Large intestine (tissue), 3 donors: Measurements from ENCODE around the gene FBXL12. TPM values are rescaled to one million over a fixed set of nuclear protein-coding genes. Genes with fewer than 3 reads are reported as not detected.
"Not testable (repeated sequence)": the region's sequence is repeated elsewhere in the genome, so short reads cannot be mapped to it uniquely, and the experiment has no call there.

Source experiments
- DNase-seq, 2 donors: peaks; one replicate each; pipeline versions ENCODE4 v3.0.0 to v3.0.0-alpha.2; 2013
- H3K27ac ChIP-seq: one replicate; pipeline ENCODE4 v1.5.1; 2013; ENCODE audit warnings: low read length
- H3K27me3 ChIP-seq: 2 replicates; pipeline ENCODE4 v1.6.1; 2013; ENCODE audit warnings: low read length; ENCODE audit not compliant: control insufficient read depth, insufficient read depth
- H3K36me3 ChIP-seq: 2 replicates; pipeline ENCODE4 v1.6.1; 2013; ENCODE audit warnings: low read length; ENCODE audit not compliant: control insufficient read depth, insufficient read depth
- H3K4me1 ChIP-seq: one replicate; pipeline ENCODE4 v1.6.1; 2013; ENCODE audit warnings: low read length; ENCODE audit not compliant: control insufficient read depth, insufficient read depth
- H3K4me3 ChIP-seq: one replicate; pipeline ENCODE4 v1.5.1; 2013; ENCODE audit warnings: low read length
- H3K9me3 ChIP-seq: one replicate; pipeline ENCODE4 v1.6.1; 2013; ENCODE audit warnings: mild to moderate bottlenecking, low read depth, low read length, moderate library complexity; ENCODE audit not compliant: control insufficient read depth
- WGBS: methylation state at CpG from one replicate; pipeline ENCODE4 v1.1.5; 2013; ENCODE audit warnings: low lambda C conversion rate; ENCODE audit not compliant: insufficient coverage; 5-methylcytosine and 5-hydroxymethylcytosine counted together
- polyA plus RNA-seq: library from polyadenylated mRNA; unstranded; fragments of 120-200 nt; gene quantifications from one replicate; pipeline ENCODE4 v1.2.1, GENCODE V29; 2013

The FBXL12 gene
- polyA plus RNA-seq, 1 donor = 39.2 TPM

DNA sequence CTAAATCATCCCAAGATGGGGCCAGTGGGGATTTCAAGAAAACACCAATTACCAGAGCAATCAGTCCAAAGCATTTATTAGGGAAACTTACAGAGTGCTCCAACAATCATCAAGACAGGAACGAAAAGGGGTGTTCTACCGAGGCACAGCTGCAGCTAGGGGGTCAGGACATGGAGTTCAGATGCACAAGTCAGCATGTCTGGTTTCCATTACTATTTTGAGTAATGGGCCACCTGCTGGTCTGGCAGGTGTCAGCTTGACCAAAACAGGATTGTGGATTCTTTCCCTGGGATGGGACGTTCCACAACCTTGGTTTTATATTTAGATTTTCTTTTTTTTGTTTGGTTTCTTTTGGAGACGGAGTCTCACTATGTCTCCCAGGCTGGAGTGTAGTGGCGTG, 4.9 kb upstream of the FBXL12 start:
- WGBS = no CpG with 5 or more reads among the region's 5 CpGs

DNA sequence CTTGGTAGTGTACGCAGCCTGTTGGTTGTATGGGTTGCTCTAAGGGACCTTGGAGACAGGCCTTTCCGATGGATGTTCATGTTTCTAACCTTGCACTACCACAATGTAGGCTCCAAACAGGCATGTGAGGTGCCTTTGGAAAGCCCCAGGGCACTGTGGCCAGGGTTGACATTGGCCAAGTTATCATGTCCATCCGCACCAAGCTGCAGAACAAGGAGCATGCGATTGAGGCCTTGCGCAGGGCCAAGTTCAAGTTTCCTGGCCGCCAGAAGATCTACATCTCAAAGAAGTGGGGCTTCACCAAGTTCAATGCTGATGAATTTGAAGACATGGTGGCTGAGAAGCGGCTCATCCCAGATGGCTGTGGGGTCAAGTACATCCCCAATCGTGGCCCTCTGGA, 1.2 kb upstream of the FBXL12 start:
- not testable (repeated sequence) for H3K27me3 ChIP-seq, DNase-seq, H3K36me3 ChIP-seq, H3K9me3 ChIP-seq
- Histone ChIP-seq H3K27ac (peak overlapping the region; percentile 84), H3K4me3 (peak overlapping the region; percentile 10), H3K4me1 (peaks cover 12% of the 10 kb centered on the region)
- no CpG with 5 or more reads among the region's 8 CpGs for WGBS

More for the DNA sequence above, 4.9 kb upstream of the FBXL12 start:
- Histone ChIP-seq H3K4me3 (no peak overlapping the region), H3K27me3 (no peaks in the 10 kb centered on the region), H3K36me3 (peaks cover 4% of the 10 kb centered on the region), H3K9me3 (no peaks in the 10 kb centered on the region), H3K27ac (no peak overlapping the region), H3K4me1 (peaks cover 18% of the 10 kb centered on the region)
- no peak for DNase-seq

DNA sequence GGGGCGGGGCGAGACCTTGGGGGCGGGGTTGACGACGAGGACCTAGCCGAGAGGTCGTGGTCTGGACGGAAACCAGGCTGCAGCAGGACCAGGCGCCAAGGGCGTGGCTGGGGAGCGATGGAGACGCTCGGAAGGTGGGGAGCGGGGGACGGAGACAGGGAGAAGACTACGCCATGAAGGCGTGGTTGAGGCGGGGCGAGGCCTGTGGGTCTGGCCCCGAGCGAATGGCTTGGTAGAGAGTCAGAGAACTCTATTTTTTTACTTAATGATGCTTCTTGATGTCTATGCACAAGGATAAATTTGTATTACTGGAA, 674 bp upstream of the FBXL12 start:
- Histone ChIP-seq H3K27ac (peak overlapping the region; percentile 84), H3K4me3 (peak overlapping the region; percentile 10), H3K27me3 (no peaks in the 10 kb centered on the region), H3K36me3 (peaks cover 3% of the 10 kb centered on the region), H3K9me3 (no peaks in the 10 kb centered on the region), H3K4me1 (peaks cover 12% of the 10 kb centered on the region)
- no peak for DNase-seq
- no CpG with 5 or more reads among the region's 21 CpGs for WGBS

DNA sequence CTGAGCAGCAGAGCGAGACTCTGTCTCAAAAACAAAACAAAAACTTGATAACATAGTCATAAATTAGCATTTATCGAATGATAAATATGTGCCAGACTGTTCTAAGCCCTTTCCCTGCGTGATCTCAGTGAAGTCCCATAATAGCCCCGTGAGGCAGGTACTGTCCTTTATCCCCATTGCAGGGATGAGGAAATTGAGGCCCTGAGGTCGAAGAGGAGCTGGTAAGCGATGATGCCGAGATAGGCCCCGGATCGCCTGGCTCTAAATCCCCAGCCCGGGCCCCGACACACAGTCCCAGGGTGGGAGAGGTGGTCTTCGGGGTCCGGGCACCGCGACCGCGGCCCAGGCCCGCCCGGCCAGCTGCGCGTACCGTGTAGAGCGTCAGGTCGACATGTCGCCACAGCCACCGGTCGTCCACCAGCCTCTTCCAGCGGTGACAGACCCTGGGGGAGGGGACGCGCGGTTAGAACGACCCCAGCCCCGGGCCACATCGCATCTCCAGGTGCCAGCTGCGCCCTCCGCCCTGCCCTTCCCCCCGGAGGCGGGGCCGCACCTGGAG, 625 bp downstream of the FBXL12 start:
- H3K4me1 ChIP-seq = peaks cover 12% of the 10 kb centered on the region
- no CpG with 5 or more reads among the region's 39 CpGs for WGBS
- no peak for DNase-seq
- no peaks in the 10 kb centered on the region for H3K27me3 ChIP-seq
- H3K4me3 ChIP-seq = peak overlapping the region; percentile 93
- H3K9me3 ChIP-seq = peaks cover 3% of the 10 kb centered on the region
- H3K36me3 ChIP-seq = no peaks in the 10 kb centered on the region
- H3K27ac ChIP-seq = peak overlapping the region; percentile 96

DNA sequence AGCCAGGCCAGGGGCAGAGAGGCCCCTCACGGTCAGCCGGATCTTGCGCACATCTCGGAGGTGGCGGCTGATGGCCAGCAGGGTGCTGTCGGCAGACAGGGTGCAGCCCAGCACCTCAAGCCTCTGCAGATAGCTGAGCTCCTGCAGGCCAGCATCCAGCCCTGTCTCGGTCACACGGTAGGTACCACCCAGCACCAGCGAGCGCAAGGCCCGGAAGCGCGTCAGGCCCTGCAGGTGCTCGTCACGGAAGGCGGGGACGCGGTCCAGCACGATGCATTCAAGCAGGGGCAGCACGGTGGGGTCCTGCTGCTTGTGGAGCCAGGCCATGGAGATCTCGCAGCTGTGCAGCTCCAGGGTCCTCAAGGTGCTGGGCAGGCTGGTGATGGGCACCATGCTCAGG, 7.7 kb downstream of the FBXL12 start:
- WGBS = no CpG with 5 or more reads among the region's 21 CpGs
- no peak overlapping the region for H3K27ac ChIP-seq
- no peaks in the 10 kb centered on the region for H3K27me3 ChIP-seq
- H3K4me3 ChIP-seq = no peak overlapping the region
- H3K36me3 ChIP-seq = peaks cover 39% of the 10 kb centered on the region
- H3K4me1 ChIP-seq = no peaks in the 10 kb centered on the region
- DNase-seq = no peak
- H3K9me3 ChIP-seq = peaks cover 3% of the 10 kb centered on the region

DNA sequence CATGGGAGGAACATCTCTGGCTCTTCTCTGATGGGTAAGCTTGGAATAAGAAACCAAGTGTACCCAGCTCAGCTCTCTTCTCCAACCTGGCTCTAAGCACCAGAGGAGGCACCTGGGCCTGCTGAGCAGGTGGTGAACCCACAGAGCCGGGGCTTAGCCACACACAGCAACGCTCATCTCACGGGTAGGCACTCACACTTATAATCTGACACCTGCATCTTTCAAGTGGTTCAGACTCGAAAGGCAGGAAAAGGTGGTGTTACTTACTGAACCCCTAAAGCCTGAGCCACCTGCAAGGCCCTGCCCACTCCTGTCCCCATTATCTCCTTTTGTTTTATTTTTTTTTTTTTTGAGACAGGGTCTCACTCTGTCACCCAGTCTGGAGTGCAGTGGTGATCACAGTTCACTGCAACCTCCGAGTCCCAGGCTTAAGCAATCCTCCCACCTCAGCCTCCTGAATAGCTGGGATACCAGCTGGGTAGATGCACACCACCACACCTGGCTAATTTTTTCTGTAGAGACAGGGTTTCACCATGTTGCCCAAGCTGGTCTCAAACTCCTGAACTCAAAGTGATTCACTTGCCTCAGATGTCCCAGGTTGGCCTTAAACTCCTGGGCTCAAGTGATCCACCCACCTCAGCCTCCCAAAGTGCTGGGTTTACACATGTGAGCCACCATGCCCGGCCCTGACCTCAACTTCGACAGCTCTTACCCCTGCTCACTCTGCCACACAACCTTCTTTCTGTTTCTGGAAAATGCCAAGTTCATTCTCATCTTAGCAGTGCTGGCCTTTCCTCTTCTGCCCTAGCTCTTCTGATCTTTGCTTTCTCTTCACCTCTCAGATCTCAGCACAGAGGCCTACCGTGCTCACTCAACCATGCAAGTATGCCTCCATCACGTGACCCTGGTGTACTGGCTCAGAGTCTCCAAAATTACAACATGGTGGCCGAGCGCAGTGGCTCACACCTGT, 9.7 kb downstream of the FBXL12 start:
- no peak overlapping the region for H3K4me3 ChIP-seq
- no CpG with 5 or more reads among the region's 11 CpGs for WGBS
- no peak overlapping the region for H3K27ac ChIP-seq
- no peak for DNase-seq
- H3K36me3 ChIP-seq = peaks cover 47% of the 10 kb centered on the region
- H3K9me3 ChIP-seq = peaks cover under 1% of the 10 kb centered on the region
- no peaks in the 10 kb centered on the region for H3K4me1 ChIP-seq
- H3K27me3 ChIP-seq = no peaks in the 10 kb centered on the region

DNA sequence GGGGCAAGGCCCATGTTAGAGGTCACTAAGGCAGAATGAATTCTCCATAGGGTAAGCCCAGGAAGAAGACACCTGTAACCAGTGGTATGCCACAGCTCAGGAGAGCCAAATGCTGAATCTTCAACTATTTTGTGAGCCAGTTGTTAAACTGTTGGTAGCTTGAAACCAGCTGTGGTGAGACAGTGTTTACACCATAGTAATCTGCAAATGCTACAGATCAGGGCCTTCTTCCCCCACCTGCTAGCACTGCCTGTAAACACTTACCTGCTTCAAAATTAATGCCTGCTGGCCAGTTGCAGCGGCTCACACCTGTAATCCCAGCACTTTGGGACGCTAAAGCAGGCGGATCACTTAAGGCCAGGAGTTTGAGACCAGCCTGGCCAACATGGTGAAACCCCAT, 12.1 kb downstream of the FBXL12 start:
- Histone ChIP-seq H3K36me3 (peaks cover 45% of the 10 kb centered on the region), H3K9me3 (no peaks in the 10 kb centered on the region), H3K27ac (no peak overlapping the region), H3K4me3 (no peak overlapping the region), H3K27me3 (no peaks in the 10 kb centered on the region), H3K4me1 (no peaks in the 10 kb centered on the region)
- no CpG with 5 or more reads among the region's 3 CpGs for WGBS
- DNase-seq = no peak

DNA sequence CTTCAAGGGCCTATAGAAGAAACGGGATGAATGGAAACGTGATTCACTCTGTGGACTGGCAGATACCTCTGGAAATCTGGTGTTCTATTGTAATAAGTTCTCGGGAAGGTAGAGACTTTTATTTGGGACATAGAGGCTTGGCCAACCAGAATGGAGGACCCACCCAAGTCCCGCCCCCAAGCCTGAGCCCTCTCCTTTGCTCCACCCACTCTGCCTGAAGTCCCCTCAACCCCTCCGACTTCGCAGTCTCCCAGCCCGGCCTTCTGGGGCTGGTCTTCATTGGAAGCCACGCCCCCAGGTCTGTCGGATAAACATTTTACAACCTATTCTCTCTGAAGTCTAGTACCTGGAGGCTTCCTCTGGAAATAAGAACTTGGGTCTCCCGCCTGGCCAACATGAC, 16.9 kb downstream of the FBXL12 start:
- Histone ChIP-seq H3K27ac (no peak overlapping the region), H3K4me3 (no peak overlapping the region), H3K36me3 (peaks cover 13% of the 10 kb centered on the region), H3K4me1 (no peaks in the 10 kb centered on the region), H3K9me3 (no peaks in the 10 kb centered on the region), H3K27me3 (no peaks in the 10 kb centered on the region)
- DNase-seq = no peak
- 100% methylated on average over 1 of the region's 10 CpGs for WGBS

DNA sequence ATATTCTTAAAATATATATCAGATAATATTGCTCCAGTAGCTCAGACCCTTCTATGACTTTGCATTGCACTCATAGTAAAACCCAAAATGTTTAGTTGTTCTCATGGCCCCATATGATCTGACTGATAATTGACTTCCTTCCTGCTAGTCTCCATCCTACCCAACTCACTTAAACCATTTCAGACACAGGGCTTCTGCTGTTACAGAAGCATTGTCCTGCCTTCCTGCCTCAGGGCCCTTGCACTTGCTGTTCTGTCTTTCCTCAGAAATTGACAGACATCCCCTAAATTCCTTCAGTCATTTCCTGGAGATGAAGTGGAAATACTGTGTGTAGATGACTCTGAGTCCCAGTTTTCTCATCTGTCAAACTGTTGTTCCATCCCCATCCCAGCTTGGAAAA, 19.7 kb downstream of the FBXL12 start:
- H3K4me1 ChIP-seq = no peaks in the 10 kb centered on the region
- H3K27me3 ChIP-seq = no peaks in the 10 kb centered on the region
- no peaks in the 10 kb centered on the region for H3K36me3 ChIP-seq
- no peaks in the 10 kb centered on the region for H3K9me3 ChIP-seq
- no peak overlapping the region for H3K4me3 ChIP-seq
- H3K27ac ChIP-seq = no peak overlapping the region
- DNase-seq = no peak

DNA sequence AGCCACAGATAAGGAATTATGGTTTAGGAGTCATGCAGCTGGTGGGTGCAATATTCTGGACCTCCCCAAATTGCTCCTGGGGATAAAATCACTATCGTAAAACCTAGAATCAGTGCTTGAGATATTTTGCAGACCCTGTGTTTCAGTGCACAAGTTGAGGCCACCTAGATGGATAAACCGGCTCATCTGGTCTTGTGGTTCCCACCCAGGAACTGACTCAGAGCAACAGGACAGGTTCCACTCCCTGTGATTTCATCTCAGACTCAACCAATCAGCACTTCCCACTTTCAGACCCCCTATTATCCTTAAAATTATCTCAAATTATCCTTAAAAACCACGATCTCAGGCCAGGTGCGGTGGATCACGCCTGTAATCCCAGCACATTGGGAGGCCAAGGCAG, 21.0 kb downstream of the FBXL12 start:
- WGBS = no CpG with 5 or more reads among the region's 5 CpGs
- H3K27me3 ChIP-seq = no peaks in the 10 kb centered on the region
- H3K4me1 ChIP-seq = peaks cover 2% of the 10 kb centered on the region
- H3K27ac ChIP-seq = no peak overlapping the region
- no peak overlapping the region for H3K4me3 ChIP-seq
- no peak for DNase-seq
- H3K9me3 ChIP-seq = peaks cover 3% of the 10 kb centered on the region
- H3K36me3 ChIP-seq = no peaks in the 10 kb centered on the region
